Activated T-cell treated with anti-CD3 and anti-CD28 coated beads for 1 hour (primary cell): ENCODE measurements around the gene CHST12.
"Not testable (repeated sequence)": the region's sequence is repeated elsewhere in the genome, so short reads cannot be mapped to it uniquely, and the experiment has no call there.

Source experiments
- DNase-seq: peaks from one replicate; pipeline ENCODE4 v3.0.0-alpha.2; 2020; ENCODE audit warnings: low read depth

The CHST12 gene

GRCh38 chr7:2378125-2378524 is 25.3 kb upstream of the CHST12 start:
- DNase-seq: not testable (repeated sequence)

DNA sequence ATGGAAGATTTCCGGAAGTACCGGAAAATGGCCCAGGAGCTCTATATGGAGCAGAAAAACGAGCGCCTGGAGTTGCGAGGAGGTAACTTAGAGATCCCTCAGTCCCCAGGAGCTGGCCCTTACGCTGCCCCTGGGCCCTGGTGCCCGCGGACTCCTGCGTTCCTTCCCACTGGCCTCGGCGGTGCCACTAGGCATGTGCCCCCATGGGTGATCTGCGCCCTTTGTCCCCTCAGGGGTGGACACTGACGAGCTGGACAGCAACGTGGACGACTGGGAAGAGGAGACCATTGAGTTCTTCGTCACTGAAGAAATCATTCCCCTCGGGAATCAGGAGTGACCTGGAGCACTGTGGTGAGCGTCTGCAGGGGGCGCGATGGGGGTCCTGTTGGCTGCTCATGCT is 24.2 kb upstream of the CHST12 start:
- no peak for DNase-seq

DNA sequence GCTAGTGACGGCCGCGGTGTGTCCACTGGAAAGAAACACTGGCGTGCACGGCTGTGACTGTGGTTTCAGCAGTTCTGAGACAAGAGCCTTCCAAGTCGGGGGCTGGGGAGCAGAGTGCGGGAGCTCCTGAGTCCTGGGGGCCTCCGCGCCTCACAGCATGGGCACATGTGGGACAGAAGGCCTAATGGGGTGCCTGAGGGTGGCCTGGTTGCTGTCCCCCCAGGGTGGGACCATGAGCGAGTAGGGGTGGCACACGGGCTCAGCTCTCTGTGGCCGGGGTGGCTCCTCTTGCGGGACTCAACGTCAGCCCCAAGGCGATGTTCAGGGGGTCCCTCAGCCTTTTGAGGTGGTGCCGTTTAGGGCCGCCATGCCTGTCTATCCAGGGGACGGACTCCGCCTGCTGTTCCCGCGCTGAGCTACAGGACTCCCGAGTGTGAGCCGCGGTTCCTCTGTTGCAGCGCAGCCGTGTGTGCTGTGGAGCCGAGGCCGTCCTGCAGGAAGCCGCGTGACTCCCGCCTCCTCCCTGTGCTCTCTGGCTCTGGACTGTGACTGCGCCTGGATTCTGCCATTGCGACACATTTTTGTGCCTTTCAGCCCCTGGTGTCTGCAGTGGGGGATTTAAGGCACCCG is 23.5 kb upstream of the CHST12 start:
- no peak for DNase-seq

- no peak for DNase-seq
These were observed 22.9 kb upstream of the CHST12 start for GRCh38 chr7:2380461-2380860.

GRCh38 chr7:2381227-2381626 is 22.2 kb upstream of the CHST12 start:
- DNase-seq: no peak

DNA sequence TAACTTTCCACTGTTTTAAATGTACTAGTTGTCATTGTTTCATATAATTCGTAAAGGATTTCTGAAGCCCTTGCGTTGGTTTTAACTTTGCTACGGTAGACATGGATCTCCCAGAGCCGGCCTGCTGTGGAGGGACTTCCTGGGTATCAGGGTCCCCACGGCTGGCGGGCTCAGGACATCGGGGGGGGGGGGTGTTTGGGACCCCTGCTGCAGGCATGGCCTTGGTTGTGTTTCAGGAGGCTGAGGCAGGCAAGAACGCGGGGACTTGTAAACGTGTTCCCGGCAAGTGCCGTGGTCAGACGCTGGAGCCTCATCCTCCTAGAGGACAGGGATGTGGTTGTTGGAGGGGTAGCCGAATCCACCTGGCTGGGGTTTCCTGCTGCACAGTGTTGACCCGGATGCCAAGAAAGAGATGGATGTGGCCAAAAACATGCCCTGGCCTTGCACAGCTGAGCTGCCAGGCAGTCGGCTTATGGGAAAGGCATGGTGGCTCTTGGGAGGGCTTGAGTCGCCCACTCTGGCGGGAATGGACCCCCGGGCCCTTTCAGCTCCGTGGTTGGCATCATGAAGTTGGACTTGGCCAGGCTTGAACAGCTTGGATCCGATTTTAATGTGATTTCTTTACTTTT is 21.4 kb upstream of the CHST12 start:
- DNase-seq: no peak

DNA sequence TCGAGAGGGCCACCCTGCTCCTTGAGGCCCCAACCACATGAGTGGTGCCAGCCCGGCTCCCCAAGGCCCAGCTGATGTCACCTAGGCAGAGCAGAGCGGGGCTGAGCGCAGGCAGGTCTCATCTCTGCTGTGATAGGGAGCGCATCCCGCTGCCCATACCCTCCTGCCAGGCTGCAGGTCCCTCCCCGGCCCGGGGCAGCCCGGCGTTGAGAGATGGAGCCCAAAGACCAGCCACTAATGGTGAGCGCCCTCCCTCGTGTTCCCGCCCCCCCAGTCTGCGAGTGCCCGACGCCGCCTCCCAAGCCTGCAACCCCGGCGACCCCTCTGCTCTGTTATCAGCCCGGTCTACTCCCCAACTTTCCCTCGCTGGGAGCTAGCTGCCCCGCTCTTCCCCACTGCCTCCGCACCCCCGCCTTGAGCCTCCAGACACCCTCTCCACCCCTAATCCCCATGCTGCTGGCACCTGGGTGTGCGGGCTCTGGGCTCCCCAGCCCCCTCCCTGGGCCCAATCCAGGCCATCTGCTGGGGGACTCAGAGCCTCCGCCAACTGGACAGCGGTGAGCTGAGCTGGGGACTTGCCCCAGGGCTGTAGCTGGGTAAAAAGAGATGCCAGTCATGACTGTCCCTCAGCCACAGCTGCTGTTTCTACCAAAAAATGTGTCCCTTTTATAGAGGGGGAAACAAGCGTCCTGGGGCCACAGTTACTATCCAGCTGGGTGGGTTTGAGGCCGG is 19.7 kb upstream of the CHST12 start:
- no peak for DNase-seq

- DNase-seq: no peak
These were observed 18.8 kb upstream of the CHST12 start for GRCh38 chr7:2384354-2385243.

- not testable (repeated sequence) for DNase-seq
These were observed 17.3 kb upstream of the CHST12 start for GRCh38 chr7:2386122-2386521.

DNA sequence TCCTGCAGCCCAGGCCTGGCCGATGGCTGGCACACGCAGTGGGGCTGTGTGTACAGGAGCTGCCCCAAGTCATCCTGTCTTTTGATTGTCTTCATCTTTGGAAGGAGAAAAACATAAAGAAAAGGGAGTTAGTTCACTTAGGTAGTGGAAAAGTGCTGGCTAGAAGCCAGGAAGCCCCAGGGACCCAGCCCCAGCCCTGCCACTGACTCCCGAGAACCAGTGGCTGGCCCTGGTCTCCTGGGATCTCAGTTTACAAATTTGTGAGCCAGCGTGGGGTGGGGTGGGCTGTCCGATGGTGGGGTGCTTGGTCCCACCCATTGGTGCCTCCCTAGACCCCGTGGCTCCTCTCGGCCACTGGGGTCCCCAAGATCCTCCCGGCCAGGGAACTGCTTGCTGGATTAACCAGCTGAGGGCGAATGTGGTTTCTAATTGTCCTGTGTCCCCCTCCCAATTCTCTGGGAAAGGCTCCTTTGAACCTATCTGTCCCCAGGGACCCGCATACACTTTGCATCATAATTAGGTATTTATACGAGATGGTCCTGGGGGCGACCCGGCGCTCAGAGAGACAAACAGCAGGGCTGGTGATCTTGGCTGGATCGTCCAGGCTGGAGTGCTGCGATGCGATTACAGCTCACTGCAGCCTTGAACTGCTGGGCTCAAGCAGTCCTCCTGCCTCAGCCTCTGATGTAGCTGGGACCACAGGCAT is 16.3 kb upstream of the CHST12 start:
- no peak for DNase-seq

DNA sequence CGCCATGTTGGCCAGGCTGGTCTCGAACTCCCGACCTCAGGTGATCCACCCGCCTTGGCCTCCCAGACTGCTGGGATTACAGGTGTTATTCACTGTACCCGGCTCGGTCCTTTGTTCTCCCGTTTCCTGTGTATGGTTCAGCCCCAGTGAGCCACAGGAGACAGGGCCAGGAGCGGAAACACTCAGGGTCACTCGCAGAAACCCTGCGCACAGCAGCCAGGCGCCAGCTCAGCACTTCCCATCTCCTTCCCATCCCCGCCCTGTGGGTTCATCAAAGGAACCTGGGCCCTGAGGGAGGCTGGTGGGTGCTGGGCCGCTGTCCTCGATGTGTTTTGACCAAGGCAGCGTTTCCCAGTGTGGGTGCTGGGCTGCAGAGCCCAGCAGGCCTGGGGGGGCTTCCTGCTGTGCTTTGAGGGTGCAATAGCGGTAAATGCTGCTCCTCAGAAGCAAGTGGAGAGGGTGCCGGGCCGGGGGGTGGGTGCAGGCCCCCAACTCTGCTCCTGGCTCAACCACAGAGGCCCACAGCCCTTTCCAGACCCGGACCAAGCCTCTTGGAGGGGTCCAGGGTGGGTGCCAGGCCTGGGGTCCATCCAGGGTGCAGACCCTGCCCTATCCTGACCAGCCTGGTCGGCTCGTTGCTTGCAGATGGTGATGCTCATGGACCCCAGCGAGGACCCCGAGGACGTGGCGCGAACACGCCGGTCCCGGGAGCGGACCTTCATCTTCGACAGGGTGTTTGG is 15.3 kb upstream of the CHST12 start:
- DNase-seq: no peak

DNA sequence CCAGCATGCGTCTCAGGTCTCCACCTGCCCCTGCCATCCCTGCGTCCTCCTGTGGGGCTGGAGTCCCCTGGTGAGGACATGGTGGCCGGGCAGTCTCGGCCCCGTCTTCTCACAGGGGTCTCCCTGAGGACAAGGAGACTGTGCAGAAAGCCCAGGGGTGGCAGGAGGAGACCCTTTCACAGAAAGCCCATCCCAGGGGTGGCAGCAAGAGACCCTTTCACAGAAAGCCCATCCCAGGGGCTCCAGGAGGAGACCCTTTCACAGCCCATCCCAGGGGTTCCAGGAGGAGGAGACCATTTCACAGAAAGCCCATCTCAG is 14.8 kb upstream of the CHST12 start:
- DNase-seq: no peak

GRCh38 chr7:2390020-2390816 is 13.2 kb upstream of the CHST12 start:
- DNase-seq: not testable (repeated sequence)

DNA sequence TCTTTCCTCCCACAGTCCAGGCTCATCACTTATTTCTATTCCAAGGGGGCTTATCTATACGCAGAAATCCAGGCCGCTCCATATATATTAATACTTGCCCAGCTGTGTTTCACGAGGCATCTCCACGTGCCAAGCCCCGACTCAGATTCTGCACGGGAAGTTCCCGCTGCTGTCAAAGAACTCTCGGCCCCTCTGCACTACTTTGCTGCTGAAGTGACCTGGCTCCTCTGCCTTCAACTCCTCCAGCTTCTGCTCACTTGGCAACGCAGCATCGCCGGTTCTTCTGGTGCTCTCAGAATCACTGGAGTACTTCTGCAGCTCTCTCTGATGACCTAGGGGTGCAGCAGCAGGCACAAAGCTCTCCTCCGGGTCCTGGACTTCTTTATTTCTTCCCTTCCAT is 9.7 kb upstream of the CHST12 start:
- no peak for DNase-seq

DNA sequence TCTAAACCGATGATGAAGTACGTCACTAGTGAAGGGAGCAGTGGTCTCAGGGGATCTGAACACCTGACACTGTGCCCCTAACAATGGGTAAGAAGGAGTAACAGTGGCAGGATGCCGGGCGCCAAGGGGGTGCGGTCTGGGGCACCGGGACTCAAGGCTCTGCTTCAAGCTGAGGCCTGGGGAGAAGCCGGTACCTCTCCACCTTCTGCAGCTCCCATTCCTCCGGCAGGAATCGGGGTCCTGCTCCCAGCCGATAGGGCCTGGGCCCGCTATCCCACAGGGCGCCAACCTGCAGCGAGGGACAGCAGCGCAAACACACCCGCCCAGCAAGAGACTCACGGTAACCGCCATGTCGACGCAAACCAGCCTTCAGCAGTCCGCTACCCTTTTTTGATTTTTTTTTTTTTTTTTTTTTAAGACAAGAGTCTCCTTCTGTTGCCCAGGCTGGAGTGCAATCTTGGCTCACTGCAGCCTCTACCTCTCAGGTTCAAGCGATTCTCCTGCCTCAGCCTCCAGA is 8.8 kb upstream of the CHST12 start:
- DNase-seq: no peak

GRCh38 chr7:2398506-2398905 is 4.9 kb upstream of the CHST12 start:
- DNase-seq: no peak

GRCh38 chr7:2399848-2400587 is 3.4 kb upstream of the CHST12 start:
- no peak for DNase-seq

DNA sequence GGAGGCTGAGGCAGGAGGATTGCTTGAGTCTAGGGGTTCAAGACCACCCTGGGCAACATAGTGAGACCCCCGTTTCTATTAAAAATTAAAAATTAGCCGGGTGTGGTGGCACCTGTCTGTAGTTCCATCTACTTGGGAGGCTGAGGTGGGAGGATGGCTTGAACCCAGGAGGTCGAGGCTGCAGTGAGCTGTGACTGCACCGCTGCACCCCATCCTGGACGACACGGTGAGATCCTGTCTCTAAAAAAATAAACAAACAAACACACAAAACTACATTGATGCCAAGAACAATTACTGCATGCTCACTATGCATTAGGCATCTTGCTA is 761 bp upstream of the CHST12 start:
- no peak for DNase-seq
